ENCODE results near the gene TSPAN14.
"Not testable (repeated sequence)": the region's sequence is repeated elsewhere in the genome, so short reads cannot be mapped to it uniquely, and the experiment has no call there.

Gene TSPAN14

DNA sequence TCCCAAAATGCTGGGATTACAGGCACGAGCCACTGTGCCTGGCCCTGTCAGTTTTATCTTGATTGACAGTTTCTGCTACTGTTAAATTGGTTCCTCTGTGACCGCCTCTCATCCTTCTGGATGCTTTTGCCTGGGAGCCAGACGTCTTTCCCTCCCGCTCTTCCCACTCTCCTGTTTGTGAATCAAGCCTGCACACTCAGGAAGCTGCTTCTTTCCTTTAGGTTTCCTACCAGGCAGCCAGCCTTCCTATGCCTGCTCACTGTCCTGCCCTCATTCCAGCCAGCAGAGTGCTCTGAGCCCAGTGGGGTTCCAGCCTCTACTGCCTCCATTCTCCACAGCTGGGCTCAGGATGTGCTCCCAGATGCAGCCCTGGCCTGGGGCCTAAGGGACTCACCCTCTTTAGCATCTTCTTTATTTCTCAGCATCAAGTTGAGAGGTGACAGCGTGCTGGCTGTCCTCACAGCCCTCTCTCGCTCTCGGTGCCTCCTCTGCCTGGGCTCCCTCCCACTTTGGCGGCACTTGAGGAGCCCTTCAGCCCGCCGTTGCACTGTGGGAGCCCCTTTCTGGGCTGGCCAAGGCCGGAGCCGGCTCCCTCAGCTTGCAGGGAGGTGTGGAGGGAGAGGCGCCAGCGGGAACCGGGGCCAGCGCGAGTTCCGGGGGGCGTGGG lies 88.7 kb downstream of the TSPAN14 start:
- no peak for DNase-seq

DNA sequence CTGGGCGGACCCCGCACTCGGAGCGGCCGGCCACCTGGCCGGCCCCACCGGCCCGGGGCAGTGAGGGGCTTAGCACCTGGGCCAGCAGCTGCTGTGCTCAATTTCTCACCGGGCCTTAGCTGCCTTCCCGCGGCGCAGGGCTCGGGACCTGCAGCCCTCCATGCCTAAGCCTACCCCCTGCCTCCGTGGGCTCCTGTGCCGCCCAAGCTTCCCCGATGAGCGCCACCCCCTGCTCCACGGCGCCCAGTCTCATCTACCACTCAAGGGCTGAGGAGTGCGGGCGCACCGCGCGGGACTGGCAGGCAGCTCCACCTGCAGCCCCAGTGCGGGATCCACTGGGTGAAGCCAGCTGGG lies 89.2 kb downstream of the TSPAN14 start:
- DNase-seq: not testable (repeated sequence)

DNA sequence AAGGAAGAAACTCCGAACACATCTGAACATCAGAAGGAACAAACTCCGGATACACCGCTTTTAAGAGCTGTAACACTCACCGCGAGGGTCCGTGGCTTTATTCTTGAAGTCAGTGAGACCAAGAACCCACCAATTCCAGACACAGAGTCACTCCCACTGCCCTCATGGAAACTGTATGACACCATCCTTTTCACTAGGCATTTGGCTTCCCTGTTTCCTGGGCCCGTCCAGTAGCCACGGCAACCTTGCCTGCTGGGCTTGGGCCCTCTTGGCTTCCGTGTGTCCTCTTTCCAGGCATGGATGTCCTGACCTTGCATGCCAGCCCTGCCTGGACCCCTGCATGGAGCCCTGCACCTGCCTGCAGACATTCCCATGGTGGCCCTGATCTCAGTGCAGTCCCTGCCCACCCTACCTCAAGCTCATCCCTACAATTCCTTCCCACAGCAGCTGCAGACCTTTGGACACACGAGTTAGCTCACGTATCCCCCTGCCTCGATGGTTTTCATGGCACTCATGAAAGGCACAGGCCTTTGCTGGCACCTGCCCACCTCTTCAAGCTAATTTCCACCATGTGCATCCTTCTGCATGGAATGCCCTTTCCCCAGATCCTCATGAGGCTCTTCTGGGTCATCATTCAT lies 90.3 kb downstream of the TSPAN14 start:
- DNase-seq: no peak

DNA sequence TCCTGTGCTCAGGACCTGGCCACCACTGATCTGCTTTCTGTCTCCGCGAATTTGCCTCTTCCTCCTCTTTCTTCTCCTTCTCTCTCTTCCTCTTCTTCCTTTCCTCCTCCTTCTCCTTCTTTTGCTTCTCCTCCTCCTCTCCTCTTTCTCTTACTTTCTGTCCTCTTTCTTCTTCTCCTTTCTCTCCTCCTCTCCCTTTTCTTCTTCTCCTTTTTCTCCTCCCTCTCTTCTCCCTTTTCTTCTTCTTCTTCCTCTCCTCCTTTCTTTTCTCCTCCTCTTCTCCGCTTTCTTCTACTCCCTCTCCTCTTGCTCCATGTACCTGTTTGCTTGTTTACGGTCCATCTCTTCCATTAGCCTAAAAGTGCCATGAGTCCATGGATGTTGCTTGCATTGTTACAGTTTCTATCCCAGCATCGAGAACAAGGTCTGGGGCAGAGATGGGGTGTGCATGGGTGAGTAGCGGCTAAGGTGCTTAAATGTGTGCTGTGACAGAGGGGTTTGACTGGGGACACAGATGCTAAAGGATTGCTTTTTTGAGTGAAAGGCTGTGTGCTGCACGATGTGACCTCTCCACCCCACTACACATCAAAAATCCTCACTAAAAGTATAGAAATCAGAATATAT lies 91.3 kb downstream of the TSPAN14 start:
- no peak for DNase-seq

DNA sequence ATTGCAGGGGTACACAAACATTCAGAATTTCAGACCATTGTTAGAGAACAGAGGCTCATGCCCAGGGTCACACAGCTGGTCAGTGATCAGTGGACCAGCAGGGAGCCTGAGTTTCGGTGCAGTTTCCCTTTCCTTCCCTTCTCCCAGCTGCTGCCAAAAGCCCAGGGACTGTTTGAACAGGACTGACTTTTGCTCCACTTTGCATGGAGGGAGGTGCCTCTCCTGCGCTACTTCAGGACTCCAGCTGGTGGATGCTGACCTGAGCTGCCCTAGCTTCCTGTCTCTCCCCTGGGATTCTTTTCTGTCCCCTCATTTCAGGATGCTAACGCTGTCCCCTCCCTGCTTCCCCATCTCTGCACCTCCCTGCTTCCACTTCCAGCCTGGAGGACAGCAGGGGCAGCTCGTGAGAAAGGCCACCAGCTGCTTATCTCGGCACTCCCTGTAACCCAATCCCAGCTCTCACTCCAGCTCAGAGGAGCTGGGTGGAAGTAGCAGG lies 98.1 kb downstream of the TSPAN14 start:
- DNase-seq: peak; percentile 35

DNA sequence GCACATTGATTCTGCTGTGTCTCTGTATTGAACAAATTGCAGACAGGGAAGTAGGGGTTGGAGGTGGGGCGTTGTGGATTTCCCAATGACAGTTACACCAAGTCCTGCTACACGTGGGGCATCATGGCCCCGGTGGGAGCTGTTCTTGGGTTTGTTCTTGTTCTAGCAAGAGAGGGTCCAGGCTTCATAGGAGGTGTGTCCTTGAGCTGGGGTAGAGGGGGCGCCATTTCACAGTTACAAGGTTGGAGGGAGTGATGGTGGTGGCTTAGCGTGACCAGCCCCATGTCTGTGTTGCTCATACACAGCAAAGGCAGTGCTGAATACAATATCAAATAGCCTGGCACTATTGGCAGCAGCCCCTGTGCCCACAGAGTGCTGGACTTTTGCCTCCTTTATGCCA lies 99.3 kb downstream of the TSPAN14 start:
- DNase-seq: no peak

DNA sequence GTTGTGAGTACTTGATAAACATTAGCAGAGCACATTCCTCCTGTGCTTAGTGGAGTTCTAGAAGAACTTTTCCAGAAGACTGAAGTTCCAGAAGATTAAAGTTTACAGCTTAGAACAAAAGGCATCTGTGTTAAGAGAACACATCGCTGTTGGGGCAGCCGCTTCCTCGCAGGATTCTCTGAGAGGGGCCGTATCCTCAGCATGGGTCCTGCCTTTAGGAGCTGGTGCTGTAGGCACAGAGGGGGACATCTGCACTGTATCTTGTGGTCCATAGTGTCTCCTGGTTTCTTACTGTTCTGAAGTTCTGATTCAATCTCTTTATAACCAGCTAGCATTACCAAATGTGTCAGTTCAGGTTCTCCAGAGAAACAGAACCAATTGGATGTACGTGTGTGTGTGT lies 99.9 kb downstream of the TSPAN14 start:
- DNase-seq: no peak

DNA sequence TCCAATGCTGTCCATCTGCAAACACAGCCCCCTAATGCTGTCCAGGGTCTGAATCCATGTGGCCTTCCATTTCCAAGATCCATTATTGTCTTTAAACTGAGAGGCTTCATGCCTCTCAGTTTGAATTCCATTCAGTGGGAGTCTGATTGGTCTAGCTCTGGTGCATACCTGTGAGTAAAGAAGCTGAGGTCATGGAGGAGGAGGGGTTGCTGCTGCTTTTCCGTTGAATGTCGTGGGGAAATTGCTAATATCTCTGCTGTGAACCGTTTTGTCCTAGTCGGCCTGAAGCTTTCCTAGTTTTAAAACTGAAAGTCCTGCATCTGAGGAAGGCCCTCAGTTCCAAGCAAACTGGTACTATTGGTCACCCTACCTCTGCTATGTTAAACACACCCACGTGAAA lies 101.3 kb downstream of the TSPAN14 start:
- no peak for DNase-seq

DNA sequence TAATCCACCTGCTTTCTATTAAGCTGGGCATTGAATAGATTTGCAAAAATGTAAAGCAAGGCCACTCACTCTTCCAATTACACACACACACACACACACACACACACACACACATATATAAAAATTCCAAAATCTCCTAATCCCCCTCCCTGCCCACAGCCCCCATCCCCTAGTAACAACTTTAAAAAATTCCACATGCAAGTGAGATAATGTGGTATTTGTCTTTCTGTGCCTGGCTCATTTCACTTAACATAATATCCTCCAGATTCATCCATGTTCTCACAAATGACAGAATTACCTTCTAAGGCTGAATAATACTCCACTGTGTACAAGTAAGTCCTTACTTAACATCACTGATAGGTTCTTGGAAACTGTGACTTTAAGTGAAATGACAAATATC lies 107.8 kb downstream of the TSPAN14 start:
- DNase-seq: no peak

DNA sequence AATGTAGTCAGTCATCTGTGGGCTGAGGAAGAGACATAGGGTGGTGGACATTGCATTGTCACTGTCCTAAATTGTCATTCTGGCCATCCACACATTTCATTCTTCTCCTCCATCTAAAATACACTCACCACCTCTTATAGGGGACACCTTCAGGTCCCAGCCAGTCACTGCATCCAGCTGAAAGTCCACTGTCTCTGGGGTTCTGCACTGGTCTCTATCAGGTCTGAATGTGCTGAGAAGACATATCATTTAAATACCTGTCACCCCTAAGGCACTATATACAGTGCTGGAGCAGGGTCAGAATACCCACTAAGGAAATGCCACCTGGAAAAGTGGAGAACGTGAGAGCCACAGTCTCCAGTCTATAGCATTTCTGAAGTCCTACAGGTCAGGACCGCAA lies 113.2 kb downstream of the TSPAN14 start:
- no peak for DNase-seq

DNA sequence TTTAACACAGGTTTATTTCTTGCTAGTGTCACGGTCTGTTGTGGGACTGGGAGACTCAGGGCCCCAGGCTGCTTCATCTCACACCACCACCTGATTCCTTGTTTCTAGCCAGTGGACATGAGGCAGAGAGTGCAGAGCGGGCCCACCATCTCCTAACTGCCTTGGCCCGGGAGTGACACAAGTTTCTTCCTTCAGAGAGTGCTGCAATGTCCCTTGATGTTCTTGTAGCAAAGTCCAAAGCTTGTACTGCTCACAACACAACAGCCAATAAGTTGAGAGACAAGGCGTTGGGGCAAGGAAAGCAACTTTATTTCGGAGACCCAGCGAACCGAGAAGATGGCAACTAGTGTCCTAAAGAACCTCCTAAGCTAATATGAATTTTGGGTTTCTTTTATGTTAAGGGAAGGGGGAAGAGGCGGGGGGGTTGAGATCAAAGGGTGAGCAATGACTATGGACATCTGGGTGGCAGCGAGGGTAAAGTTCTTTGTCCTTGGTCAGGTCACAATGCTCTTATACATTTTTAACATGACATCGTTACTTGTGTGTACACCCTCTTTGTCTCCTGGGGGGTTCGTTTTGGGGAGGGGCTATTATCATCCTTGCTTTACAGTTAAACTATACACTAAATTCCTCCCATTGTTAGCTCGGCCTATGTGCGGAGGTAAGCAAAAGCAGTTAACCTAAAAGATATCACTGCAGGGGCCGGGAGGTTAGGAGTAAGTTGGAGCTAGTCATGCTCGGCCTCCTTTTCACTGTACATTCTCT lies 115.2 kb downstream of the TSPAN14 start:
- no peak for DNase-seq

DNA sequence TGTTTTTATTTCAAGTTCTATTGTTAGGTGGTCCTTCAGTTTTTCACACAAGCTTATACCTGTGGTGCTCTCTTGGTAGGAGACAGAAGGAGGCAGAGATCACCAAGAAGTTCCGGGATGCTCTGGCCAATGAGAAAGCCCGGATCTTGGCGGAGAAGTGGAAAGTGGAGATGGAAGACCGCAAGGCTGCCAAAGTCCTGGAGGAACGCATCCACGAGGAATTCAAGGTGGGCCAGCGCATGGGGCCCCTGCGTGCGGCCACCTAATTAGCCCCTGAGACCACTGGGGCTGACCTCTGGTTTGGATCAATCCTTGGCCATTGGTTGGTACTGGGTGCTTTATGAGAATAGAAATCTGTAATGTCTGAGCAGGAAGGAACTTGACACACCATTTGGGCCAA lies 117.2 kb downstream of the TSPAN14 start:
- no peak for DNase-seq

DNA sequence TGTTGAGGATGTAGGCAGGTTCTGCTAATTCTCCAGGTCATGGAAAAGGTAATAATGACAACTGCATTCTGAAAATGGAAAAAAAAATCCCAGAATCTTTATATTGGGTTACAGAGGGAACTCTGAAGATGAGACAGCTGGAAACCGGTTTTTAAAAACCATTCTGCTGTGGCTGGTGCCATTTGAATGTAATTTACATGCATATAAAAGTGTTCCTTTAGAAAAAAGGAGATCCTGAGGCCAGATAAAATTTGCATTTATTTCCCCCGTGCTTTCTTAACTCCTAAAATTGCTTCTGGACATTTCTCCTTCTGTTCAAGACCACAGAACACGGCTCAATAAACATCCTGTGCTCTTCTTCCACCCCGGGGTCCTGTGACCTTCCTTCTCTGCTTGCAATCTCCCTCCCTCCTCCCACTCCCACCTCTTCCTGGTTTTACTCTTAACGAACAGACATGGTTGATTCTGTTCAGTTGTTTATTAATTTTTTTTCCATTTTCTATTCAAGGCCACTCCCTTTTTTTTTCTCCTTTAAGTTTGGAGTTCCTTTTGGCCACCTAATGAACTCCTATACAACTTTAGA lies 125.2 kb downstream of the TSPAN14 start:
- no peak for DNase-seq

DNA sequence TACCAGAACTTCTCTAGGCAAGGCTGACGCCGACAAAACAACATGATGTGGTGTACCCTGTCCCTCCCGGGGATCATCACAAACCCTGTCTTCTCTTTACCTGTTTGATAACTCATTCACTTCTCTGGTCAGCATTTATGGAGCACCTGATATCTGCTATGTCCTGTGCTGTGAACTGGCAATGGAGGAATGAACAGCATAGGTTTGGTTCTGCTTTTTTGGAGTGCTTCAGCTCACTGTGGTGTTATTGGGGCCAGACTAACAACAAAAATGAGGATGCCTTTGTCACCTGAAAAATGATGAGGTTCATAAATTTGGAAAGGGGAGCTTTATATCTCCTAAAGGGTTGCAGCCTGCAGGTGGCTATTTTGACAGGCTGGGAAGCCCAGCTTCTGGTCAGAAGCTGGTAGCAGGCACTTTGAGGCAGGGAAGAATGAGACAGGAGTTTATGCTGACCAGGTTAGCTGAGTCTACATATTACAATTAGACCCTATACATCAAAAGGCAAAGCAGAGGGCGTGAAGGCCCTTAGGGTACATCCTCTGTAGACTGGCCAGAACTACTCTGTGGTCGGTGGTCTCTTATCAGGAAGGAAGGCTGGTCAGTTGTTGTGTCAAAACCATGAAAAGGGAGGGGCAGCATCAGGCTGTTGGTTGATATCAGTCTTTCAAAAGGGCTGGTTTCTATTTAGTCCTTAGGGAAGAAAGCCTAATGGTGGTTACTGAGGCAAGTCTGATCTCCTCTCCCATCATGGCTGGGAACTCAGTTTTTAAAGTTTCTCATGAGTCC lies 125.9 kb downstream of the TSPAN14 start:
- DNase-seq: no peak

DNA sequence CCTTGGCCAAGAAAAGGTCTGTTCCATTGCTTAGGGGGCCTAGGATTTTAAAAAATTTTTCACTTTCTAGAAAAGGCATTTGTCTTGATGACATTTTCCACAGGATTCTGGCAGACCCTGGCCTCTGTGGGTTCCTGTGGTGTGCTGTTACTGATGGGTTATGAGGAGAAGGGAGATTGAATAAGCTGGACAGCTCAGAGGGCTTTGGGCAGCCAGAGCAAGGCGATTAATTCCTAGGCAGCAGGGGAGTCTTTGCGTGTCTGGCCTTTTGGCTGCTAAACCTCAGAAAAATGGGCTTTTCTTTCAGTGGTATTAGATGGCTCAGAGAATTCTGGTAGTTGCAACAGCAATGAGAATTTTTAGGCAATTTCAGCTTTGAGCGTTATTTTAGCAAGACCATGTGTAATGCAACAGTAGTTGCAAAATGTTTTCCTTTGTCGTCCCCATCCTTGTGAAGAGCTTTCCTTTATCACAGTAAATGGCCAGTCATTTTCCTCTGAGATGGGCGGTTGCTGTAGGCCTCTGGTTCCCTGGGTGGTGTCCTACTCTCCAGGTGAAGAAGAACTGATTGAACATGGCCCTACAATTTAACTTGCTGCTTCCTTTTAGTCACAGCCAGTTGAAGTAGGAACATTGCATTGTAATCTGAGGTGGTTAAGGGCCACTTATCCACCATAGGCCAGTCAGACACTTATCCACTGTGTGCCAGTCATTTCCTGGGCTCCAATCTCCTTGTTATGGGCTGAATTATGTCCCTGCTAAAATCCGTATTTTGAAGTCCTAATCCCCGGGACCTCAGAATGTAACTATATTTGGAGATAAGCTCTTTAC lies 126.7 kb downstream of the TSPAN14 start:
- no peak for DNase-seq

DNA sequence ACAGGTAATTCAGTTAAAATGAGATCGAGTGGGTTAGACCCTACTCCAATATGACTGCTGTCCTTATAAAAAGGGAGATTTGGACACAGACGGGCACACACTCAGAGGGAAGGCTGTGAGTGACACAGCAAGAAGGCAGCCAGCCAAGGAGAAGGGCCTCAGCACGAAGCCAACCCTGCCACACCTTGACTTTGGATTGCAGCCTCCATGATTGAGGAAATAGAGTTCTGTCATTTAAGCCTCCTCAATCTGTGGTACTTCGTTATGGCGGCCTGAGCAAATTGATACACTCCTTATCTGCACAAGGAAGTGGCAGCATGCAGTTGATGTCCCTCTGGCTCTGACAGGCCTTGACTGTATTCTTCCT lies 127.3 kb downstream of the TSPAN14 start:
- no peak for DNase-seq

DNA sequence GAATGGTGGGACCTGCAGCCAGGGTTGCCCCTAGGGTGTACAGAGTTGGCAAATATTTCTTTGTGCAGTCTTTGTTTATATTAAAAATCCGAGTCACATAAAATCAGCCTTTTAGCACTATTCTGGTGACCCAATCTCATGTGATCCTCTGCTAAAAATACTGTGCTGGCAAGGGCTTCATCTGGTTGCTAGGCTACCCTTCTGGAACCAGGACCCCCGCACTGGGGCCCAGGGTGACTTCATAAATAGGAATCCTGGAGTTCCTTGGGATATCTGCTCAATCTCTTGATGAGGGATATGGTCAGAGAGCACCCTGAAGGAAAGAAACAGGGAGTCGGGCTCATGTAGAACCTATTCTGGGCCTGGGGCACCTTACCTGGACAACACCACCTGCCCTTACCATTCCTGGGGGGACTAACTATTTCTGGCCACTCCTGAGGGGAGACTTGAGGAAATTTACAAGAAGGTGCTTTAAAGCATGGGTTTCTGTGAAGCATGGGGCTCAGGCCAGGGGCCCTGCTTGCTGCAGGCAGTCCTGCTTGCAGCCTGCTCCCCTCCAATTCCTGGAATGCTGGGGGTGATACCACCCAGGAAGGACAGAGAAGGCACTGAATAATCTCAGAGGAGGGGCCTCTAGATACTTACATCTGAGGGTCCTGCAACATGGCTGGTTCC lies 128.3 kb downstream of the TSPAN14 start:
- no peak for DNase-seq

Data from right kidney (tissue), 1 donor.